GM19463 (cell line): ENCODE results near the gene SYT14.
"Not testable (repeated sequence)": the region's sequence is repeated elsewhere in the genome, so short reads cannot be mapped to it uniquely, and the experiment has no call there.

Experiments used
- ATAC-seq: cut with Tn5 transposase; IDR thresholded peaks from one replicate; pipeline ENCODE4 v1.9.1; 2021; ENCODE audit warnings: mild to moderate bottlenecking, moderate library complexity; ENCODE audit not compliant: unreplicated experiment

SYT14 gene

GRCh38 chr1:210099921-210100320 lies 161.9 kb downstream of the SYT14 start:
- no peak for ATAC-seq

DNA sequence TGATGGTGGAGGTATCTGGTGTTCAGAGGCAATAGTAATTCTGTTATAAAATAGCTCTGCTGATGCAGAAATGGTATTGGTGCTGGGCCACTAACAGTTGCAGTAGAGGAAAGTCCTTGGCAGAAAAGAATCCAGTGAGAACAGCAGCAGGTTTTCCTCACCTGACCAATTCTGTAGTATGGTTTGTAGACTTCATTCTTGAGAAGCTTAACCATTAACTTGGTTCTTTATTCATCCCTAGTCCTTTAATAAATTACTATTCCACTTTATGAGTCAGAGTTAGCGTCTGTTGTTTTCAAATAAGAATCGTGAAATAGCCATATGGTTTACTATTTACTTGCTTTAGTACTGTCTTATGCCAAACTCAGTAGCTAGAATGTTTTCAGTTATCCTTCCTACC lies 166.1 kb downstream of the SYT14 start:
- no peak for ATAC-seq

- not testable (repeated sequence) for ATAC-seq
These were observed 174.9 kb downstream of the SYT14 start for GRCh38 chr1:210112906-210113305.

- no peak for ATAC-seq
These were observed 179.2 kb downstream of the SYT14 start for GRCh38 chr1:210117198-210117597.

DNA sequence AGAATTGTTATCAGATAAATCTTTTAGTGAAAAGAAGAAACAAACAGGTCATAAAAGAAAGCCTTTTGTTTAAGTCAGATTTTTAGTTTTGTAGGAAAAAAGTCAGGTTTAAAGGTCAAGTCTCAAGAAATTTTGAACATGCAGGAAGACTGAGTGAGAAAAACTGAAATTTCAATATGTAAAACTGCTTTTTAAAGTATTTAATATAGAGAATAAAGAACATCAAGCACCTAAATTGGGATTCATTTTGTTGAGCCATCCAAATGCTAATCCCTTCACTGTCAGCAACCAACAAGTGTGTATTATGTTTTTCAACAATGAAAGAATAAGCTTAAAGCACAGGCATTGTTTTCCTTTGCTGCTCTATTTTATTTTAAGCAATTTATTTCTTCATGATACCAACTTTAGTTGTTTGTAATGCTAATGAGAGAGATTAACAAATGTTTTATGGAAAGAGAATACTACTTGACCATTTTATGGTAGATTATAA lies 179.7 kb downstream of the SYT14 start:
- ATAC-seq: no peak

DNA sequence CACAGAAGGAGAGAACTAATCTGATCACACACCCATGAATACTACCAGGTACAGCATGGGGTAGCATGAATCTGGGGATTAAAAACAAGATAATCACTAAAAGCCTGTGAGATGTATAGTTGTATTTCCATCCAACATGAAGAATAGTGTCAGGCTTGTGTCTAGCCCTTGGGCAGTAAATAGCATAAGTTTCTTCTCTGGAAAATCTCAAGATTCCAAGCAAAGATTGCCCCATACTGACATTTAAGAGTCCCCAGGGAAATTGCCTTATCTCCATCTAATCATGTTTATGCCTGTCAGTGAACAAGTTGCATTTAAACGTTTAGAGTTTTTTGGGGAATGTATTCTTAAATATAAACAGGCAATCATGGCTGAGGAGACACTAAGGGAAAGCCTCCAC lies 185.4 kb downstream of the SYT14 start:
- no peak for ATAC-seq

DNA sequence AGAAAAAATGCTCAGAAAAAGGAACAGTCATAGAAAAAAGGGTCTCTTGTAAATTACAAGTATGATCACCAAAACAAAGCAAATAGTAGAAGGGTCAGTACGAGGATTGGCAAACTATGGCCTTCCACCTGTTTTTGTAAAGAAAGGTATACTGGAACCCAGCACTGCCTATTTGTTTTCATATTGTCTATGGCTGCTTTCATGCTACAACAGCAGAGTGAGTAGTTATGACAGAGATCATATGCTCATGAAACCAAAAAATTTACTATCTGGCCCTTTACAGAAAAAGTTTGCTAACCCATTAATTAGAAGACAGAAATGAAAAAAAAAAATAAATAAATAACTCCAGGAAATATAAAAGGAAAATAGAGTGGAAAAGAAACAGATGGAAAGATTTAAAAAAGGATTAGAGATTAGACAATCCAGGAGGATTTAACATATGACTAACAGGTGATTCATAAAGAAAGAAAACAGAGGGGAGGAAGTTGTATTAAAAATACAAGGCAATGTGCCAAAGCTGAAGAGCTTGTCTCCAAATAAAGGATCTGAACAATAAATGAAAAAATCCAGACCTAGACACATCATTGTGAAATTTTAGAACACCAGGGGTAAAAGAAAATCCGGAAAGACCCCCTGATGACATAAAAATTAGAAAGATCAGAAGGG lies 186.0 kb downstream of the SYT14 start:
- no peak for ATAC-seq

GRCh38 chr1:210124736-210125135 lies 186.7 kb downstream of the SYT14 start:
- ATAC-seq: no peak

DNA sequence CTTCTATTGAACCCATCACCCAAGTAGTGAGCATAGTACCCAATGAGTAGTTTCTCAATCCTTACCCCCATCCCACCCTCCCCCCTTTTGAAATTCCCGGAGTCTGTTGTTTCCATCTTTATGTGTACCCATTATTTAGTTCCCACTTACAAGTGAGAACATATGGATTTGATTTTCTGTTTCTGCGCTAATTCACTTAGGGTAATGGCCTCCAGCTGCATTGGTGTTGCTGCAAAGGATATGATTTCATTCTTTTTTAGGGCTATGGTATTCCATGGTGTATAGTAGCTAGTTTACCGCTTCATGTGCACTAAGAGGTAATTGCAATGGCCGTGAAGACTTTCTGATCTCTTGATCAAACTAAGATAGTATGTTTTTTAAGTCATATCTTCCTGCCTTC lies 187.1 kb downstream of the SYT14 start:
- no peak for ATAC-seq

DNA sequence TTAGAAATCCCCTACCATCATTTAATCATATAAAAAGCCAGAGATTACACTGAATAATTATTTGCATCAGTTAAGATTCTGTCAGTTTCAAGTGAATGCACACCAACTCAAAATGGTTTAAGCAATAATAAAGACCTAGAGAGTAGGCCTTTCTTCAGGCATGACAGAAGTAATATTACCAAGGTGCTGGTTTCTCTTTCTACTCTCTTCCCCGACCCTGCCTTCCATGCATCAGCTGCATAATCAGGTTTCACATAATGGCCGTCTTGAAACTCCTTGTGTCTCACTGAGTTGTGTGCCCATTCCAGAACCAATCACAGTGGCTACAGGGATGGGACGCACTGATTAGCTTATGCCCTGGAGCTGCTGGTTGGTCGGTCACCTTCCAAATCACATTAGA lies 191.1 kb downstream of the SYT14 start:
- ATAC-seq: no peak

DNA sequence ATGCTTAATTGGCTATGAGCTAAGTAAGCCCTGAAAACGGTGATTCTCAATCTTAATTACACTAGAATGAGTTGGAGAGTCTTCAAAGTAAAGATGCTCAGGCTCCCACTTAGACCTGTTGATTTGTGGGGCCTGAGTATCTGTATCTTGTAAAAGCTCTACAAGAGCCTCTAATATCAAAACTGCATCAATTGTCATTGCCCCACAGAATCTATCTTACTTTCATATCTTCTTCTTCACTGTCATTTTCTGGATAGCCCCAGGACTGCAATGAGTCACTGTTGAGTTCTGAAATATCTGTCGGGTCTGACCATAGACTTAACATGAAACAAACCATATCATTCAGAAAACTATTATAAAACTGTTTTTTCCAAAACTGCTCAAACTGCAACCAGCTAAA lies 191.7 kb downstream of the SYT14 start:
- peak; percentile 78 for ATAC-seq

DNA sequence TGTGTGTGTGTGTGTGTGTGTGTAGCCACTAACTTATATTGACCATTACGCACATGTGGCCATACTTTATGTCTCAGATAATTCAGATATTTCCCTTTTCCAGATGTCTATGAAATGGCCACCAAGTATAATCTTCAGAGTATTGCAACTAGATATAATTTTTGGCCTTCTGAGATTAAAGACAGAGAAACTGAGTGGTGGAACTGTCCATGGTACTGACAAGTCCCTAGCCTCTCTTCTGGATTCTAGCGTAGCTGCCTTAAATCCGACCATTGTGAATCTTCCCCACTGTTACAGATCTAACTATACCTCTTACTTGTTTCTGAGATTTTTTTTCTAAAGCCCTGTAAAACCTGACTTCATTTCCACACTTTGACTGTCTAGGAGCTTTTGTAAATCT lies 194.6 kb downstream of the SYT14 start:
- no peak for ATAC-seq

DNA sequence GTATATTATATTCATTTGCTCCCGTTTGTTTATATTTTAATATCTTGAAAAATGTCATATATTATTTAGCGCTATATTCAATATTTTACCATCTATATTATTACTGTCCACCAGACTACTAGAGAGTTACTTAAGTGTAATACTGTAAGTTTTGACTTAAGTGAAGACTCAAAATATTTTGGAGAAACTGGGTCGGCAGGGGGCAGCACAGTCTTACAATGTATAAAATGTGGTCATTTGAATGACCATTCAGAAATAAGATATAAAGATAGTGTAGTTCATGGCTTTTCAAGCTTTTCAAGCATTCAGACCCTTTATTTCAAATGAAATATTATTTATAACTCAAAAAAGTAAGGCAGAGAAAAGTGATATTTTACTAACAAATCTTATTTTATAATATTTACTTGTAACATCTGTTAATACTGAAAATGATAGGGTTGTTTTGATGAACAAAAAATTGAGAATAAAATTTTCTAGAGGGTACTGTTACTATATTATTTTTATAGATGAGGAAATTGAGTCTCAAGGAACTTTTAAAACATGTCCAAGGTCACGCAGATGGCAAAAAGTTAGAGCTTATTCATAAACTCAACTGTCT lies 205.5 kb downstream of the SYT14 start:
- ATAC-seq: no peak

DNA sequence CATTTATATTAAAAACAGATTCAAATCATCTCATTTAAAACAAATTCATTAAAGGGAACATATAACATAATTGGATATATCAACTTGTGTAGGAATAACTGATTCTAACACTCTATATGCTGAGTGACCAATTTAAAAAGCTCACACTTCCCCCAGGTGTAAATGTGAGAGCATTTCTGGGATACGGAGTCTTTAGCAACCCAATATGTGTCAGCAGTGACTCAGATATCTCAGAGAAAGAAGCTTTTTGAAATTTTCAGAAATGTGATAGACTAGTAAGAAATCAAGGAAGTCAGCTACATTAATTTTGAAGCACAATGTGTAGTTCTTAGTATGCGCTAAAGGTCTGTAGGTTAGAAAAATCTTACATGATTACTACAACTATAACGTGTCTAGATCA lies 206.7 kb downstream of the SYT14 start:
- ATAC-seq: no peak

- ATAC-seq: no peak
These were observed 213.1 kb downstream of the SYT14 start for GRCh38 chr1:210151052-210151672.

DNA sequence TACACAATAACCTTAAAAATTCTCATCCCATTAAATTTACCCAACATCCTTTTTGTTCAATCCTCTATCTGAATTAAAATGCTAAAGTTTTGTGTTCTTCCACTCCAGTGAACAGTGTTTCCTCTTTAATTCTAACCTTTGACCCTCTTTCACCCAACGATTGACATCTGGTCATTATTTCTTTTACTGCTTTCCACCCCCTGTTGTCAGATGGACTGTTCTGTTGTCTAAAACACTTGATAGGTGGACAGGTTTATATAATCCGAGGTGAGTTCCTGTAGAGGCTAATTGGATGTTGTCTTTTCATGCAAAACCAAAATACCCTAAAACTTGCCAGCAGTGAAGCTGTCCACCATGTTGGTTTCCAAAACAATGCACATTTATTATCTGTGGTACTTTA lies 221.2 kb downstream of the SYT14 start:
- ATAC-seq: no peak

- no peak for ATAC-seq
These were observed 232.2 kb downstream of the SYT14 start for GRCh38 chr1:210170220-210170619.

DNA sequence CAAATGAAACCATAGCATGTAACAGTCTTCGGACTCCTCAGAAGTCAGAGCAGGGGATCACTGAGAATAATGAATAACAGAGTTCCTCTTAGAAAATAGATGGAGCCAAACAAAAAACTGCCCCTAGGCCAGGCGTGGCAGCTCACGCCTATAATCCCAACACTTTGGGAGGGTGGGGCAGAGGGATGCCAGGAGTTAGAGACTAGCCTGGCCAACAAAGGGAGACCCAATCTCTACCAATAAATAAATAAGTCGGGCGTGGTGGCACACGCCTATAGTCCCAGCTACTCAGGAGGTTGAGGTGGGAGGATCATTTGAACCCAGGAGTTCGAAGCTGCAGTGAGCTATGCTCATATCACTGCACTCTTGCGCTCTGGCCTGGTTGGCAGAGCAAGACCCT lies 236.1 kb downstream of the SYT14 start:
- ATAC-seq: no peak

- no peak for ATAC-seq
These were observed 247.0 kb downstream of the SYT14 start for GRCh38 chr1:210185063-210185462.

DNA sequence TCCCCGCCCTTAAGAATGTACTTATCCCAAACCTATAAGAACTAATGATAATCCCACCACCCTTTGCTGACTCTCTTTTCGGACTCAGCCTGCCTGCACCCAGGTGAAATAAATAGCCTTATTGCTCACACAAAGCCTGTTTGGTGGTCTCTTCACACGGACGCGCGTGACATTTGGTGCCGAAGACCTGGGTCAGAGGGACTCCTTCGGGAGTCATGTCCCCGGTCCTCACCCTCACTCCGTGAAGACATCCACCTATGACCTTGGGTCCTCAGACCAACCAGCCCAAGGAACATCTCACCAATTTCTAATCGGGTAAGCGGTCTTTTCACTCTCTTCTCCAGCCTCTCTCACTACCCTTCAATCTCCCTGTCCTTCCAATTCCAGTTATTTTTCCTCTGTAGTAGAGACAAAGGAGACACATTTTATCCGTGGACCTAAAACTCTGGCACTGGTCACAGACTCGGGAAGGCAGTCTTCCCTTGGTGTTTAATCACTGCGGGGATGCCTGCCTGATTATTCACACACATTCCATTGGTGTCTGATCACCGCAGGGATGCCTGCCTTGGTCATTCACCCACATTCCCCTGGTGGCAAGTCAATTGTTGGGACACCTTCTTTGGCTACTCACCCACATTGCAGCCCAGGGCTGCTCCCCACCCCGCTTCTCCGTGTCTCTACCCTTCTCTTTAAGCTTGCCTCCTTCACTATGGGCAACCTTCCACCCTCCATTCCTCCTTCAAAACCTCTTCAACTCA lies 250.0 kb downstream of the SYT14 start:
- not testable (repeated sequence) for ATAC-seq

DNA sequence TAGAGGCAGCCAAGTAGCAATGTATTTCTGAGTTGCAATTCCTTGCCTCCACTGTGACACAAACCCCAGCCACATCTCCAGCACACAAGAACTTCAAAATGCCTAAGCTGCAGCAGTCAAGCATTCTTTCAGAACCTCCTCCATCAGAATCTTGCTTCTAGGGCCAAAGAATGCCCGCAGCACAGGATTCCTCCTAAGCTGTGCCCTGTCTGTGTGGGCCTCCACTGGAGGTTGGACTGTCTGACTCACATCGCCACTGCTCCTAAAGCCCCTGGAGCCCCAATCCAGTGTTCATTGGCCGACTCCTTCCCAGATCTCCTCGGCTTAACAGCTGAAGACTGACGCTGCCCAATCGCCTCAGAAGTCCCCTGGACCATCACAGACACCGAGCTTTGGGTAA lies 251.4 kb downstream of the SYT14 start:
- no peak for ATAC-seq
